ENCODE results near the gene KDM4B. TPM values are rescaled to one million over a fixed set of nuclear protein-coding genes. Genes with fewer than 3 reads are reported as not detected.

The KDM4B gene
- total RNA-seq, 1 donor from 2014 or later = 34.6 TPM

DNA sequence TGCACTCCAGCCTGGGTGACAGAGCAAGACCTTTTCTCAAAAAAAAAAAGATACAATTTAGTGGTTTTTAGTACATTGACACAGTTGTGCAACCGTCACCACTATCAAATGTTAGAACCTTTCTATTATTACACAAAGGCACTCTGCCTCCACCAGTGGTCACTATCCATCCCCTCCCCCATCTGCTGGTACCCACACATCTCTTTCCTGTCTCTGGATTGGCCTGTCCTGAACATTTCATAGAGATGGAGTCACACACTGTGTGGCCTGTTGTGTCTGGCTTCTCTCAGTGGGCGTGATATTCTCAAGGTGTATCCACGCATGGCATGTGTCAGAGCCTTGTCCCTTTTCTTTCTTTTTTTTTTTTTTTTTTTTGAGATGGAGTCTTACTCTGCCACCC is 11.2 kb downstream of the KDM4B start:
- DNase-seq (no peak), ATAC-seq (ENCODE audit: poor library complexity) (no peak)
- intact Hi-C loops (cut with DNase I) = no loop called here

DNA sequence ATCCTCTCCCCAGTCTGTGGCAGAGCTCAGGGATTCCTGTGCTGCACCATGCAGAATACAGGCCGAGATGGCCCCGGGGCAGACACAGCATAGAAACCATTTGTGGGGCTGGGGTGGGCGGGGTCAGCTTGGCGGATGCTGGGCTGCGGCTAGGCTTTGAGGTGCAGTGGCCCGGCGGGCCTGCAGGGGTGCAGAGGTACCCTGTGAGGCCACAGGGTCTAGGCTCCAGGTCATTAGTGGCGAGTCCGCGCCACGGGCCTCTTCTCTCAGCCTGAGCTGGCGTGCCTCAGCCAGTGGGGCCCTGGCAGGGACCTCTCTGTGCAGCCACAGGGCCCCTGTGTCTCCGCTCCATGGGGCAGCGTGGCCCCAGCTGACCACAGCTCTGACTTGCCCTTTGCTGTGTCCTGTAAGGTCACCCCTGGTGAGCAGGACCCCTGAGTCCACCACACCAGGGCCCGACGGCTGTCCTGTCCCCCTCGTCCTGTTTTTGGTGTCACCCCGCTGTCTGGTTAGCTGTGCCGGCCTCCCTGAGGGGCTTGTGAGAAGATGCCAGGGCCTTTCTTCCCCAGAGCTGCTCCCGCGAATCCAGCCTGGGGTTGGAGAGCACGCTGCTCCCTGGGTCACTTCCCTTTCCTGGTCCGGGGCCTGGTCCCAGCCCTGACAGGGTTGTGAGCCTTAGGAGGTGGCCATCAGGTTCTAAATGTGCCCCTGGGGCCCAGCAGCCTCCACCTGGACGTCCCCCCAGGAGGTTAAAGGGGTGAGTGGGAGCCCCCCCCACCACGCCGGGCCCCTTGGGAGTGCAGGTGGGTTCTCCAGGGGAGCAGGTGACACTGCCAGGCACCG is 12.1 kb downstream of the KDM4B start:
- intact Hi-C loops (cut with DNase I) = no loop called here
- DNase-seq (no peak), ATAC-seq (ENCODE audit: poor library complexity) (no peak)

DNA sequence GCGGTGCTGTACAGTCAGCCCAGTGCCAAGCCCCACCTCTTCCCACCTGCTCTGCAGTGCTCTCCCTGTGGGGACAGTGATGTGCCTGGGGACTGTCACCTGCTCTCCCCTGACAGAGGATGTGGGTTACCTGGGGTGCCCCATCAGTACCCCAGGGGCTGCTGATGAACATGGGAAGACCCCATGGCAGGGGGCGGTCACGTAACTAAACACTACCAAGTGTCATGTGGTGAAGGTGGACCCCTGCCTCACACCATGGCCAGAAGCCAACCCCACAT is 12.7 kb downstream of the KDM4B start:
- DNase-seq (no peak), ATAC-seq (ENCODE audit: poor library complexity) (no peak)
- intact Hi-C loops (cut with DNase I) = no loop called here

DNA sequence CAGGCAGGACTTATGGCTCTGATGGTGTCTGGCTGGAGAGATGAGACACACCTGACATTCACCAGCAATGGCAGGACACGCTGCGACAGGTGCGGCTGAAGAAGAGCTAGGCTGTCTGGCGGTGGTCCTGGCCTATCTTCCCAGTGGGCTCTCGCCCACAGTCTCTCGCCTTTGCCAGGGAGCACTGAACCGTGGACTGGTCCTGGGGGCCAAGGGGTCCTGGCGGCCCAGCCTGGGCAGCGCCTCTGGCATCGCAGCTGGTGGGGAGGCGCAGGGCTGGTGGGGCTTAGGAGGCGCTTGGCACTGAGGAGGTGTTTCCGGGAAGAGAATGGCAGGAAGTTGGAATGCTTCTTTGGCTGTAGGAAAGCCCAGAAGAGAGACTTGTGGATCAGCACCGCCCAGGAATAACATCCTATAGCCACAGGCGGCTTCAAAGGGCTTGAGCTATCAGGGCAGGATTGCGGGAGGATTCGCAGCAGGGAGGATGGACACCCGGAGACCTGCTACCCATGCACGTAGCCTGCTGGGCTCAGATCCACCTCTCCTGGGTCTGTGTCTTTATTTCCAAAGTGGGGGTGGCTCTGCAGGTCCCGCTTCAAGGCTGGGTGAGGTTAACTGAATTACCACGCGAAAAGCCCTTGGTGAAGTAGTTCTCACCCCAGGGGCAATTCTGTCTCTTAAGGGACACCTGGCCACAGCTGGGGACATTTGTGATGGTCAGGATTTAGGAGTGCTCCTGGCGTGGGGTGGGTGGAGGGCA is 14.6 kb downstream of the KDM4B start:
- DNase-seq (no peak), ATAC-seq (ENCODE audit: poor library complexity) (no peak)
- intact Hi-C loops (cut with DNase I) = no loop called here

DNA sequence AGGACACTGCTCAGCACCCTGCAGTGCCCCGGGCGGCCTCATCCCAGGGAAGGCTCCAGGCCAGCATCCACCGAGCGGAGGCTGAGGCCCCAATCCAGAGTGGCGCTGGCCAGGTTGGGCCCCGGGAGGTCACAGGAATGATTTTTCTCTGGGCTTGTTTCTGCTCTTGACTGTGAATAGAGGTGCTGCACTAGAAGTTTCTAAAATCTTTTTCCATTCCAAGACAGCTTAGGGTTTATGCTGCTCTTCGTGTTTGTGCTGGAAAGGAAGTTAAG is 15.1 kb downstream of the KDM4B start:
- DNase-seq (no peak), ATAC-seq (ENCODE audit: poor library complexity) (peak; percentile 19)
- intact Hi-C loops (cut with DNase I) = no loop called here

DNA sequence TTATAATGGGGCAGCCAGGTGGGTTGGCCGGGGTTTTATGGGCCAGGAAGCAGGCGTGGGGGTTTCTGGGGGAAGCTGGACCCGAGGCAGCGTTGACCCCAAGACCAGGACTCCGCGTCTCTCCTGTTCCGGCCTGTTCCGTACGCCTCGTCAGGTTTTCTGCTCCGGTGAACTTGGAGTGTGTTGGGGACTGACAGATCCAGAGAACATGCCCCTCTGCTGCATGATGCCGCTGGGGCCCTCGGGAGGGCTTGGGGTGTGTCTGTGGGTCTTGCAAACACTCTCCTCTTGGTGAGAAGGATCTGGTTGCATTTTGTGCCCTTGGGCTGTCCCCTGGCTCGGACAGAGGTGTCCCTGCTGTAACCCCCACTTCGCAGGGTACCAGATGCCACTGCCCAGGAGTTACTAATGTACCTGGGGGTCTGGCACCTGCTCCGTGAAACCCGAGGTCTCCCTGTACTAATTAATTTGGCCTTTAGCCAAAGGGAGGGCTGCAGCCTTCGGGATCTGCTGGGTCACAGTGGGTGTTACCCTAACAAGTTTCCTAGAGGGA is 15.6 kb downstream of the KDM4B start:
- intact Hi-C loops (cut with DNase I) = no loop called here
- ATAC-seq (ENCODE audit: poor library complexity) (no peak), DNase-seq (no peak)

DNA sequence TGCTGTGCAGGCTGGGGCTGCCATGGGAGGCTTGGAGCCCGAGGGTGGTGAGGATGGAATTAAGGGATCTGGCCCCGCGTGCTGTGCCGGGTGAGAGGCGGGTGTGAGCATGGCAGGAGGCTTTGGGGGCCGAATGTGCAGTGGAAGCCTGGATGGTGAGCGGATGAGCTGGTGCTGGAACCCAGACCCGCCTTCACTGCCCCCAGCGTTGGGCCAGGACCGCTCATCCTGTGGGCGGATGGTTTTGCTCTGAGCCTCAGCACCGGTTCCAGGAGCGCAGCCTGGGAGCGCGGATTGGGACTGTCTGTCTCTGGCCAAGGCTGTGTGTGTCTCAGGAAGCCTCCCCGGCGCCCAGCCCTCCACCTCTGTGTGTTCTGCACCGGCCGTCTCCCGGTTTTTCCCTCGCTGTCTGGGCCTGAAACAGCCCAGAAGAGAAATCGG is 16.7 kb downstream of the KDM4B start:
- intact Hi-C loops (cut with DNase I) = no loop called here

DNA sequence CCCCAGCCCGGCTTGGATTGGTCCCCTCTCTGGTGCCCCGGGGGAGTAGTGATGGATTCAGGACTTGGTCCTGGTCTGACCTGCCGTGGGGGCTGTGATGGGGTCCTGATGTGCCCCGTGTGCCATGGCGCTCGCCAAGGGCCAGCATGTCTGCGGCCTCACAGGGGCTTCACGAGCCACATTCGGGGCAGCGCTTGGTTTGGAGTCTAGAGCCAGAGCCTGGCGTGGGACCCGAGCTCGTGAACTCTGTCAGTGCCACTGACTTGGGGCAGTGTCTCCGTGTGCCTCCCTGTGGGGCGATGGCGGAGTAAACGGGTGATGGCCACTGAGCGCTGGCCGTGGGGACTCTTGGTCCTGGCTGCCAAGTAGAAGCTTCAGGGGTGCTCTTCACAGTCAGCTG is 17.1 kb downstream of the KDM4B start:
- no peak for ATAC-seq (ENCODE audit: poor library complexity)
- intact Hi-C loops (cut with DNase I) = no loop called here
- no peak for DNase-seq

More for the DNA sequence above, 16.7 kb downstream of the KDM4B start:
- no peak for DNase-seq
- ATAC-seq (ENCODE audit: poor library complexity) = no peak

DNA sequence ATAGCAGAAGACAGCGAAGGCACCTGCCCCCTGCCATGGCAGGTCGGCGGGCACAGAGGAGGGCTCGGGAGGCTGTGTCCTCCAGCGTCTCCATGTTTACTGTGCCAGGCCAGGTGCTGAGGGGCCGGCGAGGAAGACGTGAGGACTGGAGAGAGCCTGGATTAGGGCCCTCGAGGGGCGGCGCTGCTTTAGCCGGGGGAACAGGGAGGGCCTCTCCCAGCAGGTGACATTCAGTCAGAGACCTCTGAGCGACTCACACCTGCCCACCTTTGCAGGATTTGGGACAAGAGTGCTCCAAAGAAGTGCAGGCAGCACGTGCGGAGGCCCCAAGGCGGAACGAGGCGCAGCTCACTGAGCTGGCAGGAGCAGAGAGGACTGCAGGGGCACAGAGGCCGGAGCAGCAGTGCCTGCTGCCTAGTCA is 17.6 kb downstream of the KDM4B start:
- no peak for DNase-seq
- no peak for ATAC-seq (ENCODE audit: poor library complexity)
- intact Hi-C loops (cut with DNase I) = no loop called here

DNA sequence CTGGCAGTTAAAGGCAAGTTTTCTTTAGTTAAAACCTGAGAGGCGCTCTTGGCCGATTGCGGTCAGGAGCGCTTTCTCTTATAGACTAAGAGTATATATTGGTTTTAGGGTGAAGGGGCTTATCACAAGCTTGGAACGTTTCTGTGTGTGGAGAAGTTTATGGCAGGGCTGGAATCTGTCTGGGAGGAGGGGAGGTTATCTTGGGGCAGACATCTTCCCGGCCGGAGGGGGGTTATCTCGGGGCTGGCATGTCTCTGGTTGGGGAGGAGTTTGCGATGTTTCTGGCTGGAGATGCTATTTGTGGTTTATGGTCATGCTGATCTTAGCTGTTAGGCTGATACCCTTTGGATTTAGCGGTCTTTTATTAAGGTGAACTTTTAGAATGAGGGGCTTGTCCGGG is 18.3 kb downstream of the KDM4B start:
- DNase-seq (no peak), ATAC-seq (ENCODE audit: poor library complexity) (peak; percentile 34)
- intact Hi-C loops (cut with DNase I) = no loop called here

DNA sequence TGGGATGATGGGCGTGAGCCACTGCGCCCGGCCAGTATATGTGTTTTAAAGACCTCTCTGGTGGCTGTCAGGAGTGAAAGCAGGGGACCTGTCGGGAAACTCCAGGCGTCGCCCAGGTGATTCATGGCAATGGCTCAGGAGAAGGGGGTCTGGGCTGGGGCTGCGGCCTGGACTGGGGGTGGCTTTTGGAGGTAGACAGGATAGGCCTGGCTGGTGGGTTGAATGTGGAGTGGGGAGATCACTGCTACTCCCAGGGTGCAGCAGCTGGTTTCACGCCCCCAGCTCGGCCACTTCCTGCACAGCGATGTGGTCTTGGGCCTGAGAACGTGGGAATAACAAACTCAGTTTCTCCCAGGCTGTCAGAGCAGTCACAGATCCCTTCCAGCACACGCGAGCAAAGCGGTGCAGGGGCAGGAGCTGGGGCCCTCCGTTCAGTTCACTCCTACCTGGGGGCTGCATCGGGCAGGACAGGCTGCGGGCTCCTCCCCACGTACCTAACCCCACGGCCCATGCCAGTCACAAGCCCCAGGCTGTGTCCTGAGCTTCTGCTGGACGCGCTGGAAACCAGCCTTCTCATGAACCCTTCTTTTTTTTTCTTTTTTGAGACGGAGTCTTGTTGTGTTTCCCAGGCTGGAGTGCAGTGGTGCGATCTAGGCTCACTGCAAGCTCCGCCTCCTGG is 18.9 kb downstream of the KDM4B start:
- DNase-seq (no peak), ATAC-seq (ENCODE audit: poor library complexity) (no peak)
- intact Hi-C loops (cut with DNase I) = no loop called here

DNA sequence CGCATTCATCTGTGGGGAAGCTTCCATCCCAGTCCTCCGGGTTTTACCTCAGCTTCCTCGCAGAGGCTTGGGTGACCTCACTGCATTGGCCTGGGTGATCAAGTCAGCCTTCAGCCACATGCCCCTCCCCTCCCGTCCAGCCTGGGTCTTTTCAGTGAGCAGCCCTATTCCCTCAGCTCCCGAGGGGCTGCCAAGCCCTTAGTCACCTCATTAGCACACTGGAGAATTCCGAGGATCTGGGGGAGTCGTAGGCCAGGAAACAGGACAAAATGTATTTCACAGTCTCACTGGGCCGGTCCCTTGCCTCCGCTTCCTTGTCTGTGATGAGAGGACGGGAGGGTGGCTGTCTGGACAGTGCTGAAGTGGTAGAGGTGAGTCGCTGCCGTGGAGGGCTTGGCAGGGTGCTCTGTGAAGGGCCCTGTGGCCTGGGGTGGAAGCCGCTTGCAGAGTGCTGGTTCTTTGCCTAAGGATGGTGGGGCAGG is 19.9 kb downstream of the KDM4B start:
- intact Hi-C loops (cut with DNase I) = no loop called here
- ATAC-seq (ENCODE audit: poor library complexity) (peak; percentile 51), DNase-seq (no peak)

DNA sequence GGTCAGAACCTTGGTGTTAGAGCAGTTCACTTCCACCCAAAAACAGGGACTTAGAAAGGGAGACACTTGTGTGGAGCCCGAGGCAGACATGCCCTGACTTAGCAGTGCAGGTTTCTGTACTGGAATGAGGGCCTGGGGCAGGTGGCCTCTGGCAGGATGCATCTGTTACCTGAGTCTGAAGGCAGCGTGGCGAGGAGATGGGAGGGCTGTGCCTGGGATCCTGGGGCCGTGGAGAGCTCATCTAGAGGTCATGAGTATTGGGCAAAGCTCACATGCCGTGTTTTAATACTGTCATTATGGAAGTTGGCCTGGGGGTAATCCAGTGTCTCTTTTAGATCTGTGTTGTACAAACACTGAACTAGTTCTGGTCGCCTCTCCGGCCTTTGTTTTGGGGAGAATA is 21.4 kb downstream of the KDM4B start:
- DNase-seq (no peak), ATAC-seq (ENCODE audit: poor library complexity) (no peak)
- intact Hi-C loops (cut with DNase I) = no loop called here

DNA sequence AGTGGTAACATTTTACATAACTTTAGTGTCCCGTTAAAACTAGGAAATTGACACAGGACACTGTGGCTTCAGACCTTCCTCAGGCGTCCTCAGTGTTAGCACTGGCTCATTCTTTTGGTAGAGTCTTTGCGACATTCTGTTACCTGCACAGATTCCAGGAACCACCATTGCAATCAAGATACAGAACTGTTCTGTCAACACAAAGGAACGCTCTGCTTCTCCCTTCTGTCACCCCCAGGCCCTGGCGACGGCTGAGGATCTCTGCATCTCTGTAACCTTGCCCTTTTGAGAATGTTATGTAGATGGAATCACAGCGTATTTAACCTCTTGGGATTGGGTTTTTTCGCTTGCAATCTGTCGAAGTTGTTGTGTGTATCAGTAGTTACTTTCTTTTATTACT is 22.6 kb downstream of the KDM4B start:
- DNase-seq (no peak), ATAC-seq (ENCODE audit: poor library complexity) (no peak)
- intact Hi-C loops (cut with DNase I) = no loop called here

DNA sequence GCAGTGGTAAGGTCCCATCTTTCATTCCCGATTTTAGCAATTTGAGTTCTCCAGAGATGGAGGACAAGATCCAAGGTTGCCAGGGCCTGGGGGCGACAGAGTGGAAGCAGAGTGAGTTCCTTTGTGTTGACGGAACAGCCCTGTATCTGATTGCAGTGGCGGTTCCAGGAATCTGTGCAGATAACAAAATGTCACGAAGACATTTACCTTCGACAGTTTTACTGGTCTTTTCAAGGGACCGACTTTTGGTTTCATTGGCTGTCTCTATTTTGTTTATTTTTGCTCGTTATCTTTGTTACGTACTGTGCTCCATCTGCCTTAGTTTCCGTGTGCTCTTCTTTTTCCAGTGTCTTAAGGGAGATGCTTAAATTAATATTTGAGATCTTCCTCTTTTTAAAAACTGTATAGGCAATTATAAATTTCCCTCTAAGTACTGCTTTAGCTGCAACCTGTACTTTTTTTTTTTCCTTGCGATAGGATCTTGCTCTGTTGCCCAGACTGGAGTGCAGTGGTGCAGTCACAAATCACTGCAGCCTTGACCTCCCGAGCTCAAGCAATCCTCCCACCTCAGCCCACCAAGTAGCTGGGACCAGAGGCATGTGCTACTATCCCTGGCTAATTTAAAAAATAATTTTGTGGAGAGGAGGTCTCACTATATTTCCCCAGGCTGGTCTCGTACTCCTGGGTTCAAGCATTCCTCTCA is 23.2 kb downstream of the KDM4B start:
- intact Hi-C loops (cut with DNase I) = no loop called here
- ATAC-seq (ENCODE audit: poor library complexity) = no peak
- DNase-seq = no peak

DNA sequence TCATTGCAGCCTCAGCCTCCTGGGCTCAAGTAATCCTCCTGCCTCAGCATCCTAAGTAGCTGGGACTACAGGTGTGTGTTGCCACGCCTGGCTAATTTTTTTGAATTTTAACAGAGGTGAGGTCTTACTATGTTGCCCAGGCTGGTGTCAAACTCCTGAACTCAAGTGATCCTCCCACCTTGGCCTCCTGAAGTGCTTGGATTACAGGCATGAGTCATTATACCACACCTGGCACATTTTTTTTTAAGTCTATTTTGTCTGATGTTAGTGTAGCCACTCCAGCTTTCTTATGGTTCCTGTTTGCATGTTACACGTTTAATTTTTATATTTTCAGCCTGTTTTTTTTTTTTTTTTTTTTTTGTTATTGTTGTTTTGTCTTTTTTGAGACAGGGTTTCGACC is 24.8 kb downstream of the KDM4B start:
- intact Hi-C loops (cut with DNase I) = no loop called here
- DNase-seq = no peak

DNA sequence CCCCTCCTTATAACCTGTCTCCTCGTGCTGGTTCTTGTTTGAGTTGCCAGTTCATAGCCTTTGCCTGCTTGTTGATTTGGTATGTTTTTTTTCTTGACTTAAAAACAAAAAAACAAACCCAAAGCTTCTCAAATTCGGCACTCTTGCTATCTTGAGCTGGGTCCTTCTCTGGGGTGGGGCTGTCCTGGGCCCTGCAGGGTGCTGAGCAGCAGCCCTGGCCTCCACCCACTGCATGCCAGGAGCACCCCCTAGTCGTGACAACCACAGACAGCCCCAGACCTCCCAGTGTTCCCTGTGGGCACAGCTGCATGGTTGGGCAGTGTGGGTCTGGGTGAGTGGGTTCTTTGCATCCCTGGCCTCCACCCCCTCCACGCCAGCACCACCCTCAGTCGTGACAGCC is 27.8 kb downstream of the KDM4B start:
- no peak for ATAC-seq (ENCODE audit: poor library complexity)
- no peak for DNase-seq
- intact Hi-C loops (cut with DNase I) = no loop called here

More for the DNA sequence above, 24.8 kb downstream of the KDM4B start:
- no peak for ATAC-seq (ENCODE audit: poor library complexity)

DNA sequence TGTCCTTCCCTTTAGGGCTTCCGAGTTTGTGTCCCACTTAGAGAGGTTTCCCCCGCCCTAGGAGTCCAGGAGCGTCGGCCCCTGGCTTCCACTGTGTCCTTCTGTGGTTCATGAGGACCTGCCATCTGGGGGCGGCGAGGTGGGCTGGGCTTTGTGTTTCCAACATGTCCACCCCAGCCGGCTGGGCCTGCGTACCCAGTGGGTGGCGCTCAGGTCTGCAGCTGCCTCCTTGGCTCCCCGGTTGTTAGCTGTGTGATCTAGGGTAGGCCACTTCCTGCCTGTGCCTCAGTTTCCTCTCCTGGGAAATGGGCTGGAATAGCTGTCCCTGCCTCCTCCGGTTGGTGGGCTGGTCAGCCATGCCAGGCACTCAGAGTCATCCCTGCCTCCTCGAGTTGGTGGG is 28.4 kb downstream of the KDM4B start:
- intact Hi-C loops (cut with DNase I) = no loop called here
- DNase-seq = peak; percentile 36
- ATAC-seq (ENCODE audit: poor library complexity) = no peak

DNA sequence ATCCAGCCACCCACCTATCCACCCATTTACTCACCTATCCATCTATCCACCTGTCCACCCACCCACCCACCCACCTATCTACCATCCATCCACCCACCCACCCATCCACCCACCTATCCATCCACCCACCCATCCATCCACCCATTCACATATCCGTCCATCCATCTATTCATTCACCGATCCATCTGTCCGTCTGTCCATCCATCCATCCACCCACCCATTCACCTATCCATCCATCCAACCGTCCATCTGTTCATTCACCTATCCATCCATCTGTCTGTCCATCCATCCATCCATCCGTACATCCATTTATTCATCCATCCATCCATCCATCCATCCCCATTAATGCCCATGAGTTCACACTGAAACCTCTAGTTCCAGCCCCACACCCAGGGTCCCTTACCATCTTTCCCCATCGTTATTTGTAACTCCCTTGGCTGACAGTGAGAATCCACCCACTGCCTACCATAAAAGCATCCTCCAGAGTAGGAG is 31.3 kb downstream of the KDM4B start:
- intact Hi-C loops (cut with DNase I) = no loop called here
- ATAC-seq (ENCODE audit: poor library complexity) = no peak
- DNase-seq = no peak
